ENCODE data around the gene IGIP.

Gene IGIP

DNA sequence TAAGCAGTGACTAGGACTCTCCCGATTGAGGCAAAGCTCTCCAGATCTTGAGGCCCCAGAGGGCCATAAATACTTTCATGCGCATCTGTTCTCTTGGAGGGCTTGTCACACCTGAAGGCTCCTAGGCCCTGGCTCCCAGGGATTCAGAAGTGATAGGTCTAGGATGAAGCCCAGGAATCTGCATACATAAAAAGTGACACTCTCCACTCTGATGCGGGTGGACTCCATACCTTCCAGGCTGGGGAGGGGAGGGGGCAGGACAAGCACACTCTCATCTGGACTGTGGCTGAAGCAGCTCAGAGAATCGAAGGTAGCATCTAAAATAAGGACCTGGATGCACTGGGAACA lies 40.2 kb downstream of the IGIP start:
- TF ChIP-seq POLR2AphosphoS5 (IDR thresholded peaks at IDR 0.05; ENCODE audit: low read depth, low read length) = no peak
- TF ChIP-seq SIN3A (IDR thresholded peaks at IDR 0.05; ENCODE audit: borderline replicate concordance, insufficient read depth, low read length) = no peak
- no peak for TF ChIP-seq FOXP2 (optimal IDR thresholded peaks at IDR 0.05; ENCODE audit: borderline replicate concordance, extremely low read depth, extremely low read length, insufficient read depth)
- TF ChIP-seq, protein P1, sequence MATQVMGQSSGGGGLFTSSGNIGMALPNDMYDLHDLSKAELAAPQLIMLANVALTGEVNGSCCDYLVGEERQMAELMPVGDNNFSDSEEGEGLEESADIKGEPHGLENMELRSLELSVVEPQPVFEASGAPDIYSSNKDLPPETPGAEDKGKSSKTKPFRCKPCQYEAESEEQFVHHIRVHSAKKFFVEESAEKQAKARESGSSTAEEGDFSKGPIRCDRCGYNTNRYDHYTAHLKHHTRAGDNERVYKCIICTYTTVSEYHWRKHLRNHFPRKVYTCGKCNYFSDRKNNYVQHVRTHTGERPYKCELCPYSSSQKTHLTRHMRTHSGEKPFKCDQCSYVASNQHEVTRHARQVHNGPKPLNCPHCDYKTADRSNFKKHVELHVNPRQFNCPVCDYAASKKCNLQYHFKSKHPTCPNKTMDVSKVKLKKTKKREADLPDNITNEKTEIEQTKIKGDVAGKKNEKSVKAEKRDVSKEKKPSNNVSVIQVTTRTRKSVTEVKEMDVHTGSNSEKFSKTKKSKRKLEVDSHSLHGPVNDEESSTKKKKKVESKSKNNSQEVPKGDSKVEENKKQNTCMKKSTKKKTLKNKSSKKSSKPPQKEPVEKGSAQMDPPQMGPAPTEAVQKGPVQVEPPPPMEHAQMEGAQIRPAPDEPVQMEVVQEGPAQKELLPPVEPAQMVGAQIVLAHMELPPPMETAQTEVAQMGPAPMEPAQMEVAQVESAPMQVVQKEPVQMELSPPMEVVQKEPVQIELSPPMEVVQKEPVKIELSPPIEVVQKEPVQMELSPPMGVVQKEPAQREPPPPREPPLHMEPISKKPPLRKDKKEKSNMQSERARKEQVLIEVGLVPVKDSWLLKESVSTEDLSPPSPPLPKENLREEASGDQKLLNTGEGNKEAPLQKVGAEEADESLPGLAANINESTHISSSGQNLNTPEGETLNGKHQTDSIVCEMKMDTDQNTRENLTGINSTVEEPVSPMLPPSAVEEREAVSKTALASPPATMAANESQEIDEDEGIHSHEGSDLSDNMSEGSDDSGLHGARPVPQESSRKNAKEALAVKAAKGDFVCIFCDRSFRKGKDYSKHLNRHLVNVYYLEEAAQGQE (IDR thresholded peaks at IDR 0.05; ENCODE audit: insufficient read depth in 1 of 2, low read depth in 2 of 2, low read length in 2 of 2) = no peak
- TF ChIP-seq TAF1 (IDR thresholded peaks at IDR 0.05; ENCODE audit: borderline replicate concordance, insufficient read depth, low read length) = no peak

- TF ChIP-seq TAF1 (IDR thresholded peaks at IDR 0.05; ENCODE audit: borderline replicate concordance, insufficient read depth, low read length) (no peak), SIN3A (IDR thresholded peaks at IDR 0.05; ENCODE audit: borderline replicate concordance, insufficient read depth, low read length) (no peak), POLR2AphosphoS5 (IDR thresholded peaks at IDR 0.05; ENCODE audit: low read depth, low read length) (no peak), FOXP2 (optimal IDR thresholded peaks at IDR 0.05; ENCODE audit: borderline replicate concordance, extremely low read depth, extremely low read length, insufficient read depth) (no peak)
- TF ChIP-seq, protein P1 (IDR thresholded peaks at IDR 0.05; ENCODE audit: insufficient read depth in 1 of 2, low read depth in 2 of 2, low read length in 2 of 2) = no peak
Observed at GRCh38 chr5:140166911-140167310, 41.2 kb downstream of the IGIP start.

DNA sequence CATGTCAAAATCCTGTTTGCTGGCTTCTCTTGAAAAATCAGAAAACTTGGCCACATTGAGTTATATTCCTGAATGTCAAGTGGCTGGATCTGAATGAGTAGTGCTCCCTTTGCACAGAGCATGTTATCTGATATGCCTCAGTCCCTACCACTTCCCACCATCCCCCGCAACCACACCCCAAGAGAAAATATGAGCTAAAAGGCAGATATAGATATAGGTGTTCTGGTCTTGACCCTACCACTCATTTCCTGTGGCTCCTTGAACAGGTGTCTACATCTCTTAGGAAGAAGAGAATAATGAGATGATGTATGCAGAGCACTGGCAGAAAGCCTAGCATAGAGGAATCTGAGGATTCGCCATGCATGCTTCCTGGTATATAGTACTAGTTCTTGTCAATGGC lies 42.6 kb downstream of the IGIP start:
- no peak for TF ChIP-seq FOXP2 (optimal IDR thresholded peaks at IDR 0.05; ENCODE audit: borderline replicate concordance, extremely low read depth, extremely low read length, insufficient read depth)
- TF ChIP-seq POLR2AphosphoS5 (IDR thresholded peaks at IDR 0.05; ENCODE audit: low read depth, low read length) = no peak
- TF ChIP-seq, protein P1 (IDR thresholded peaks at IDR 0.05; ENCODE audit: insufficient read depth in 1 of 2, low read depth in 2 of 2, low read length in 2 of 2) = no peak

DNA sequence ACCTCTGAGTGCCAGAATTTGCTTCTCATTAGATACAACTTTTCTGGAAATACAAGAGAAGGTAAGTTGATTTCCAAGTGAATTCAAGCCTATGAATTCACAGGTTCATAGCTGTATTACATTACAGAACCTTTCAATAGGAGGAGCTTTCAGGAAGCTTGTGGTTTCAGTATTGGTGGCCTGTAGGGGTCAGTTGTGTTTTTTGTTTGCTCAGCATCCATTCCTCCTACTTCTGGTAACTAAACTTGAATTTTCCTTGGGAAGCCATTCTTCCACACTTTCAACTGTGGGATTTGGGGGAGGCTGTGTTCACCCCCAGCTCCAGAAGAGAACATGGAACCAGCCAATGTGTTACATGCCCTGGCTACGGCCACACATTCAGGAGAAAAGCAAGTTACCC lies 43.7 kb downstream of the IGIP start:
- TF ChIP-seq POLR2AphosphoS5 (IDR thresholded peaks at IDR 0.05; ENCODE audit: low read depth, low read length) = no peak
- TF ChIP-seq SIN3A (IDR thresholded peaks at IDR 0.05; ENCODE audit: borderline replicate concordance, insufficient read depth, low read length) = no peak
- no peak for TF ChIP-seq TAF1 (IDR thresholded peaks at IDR 0.05; ENCODE audit: borderline replicate concordance, insufficient read depth, low read length)
- TF ChIP-seq, protein P1 (IDR thresholded peaks at IDR 0.05; ENCODE audit: insufficient read depth in 1 of 2, low read depth in 2 of 2, low read length in 2 of 2) = no peak
- no peak for TF ChIP-seq FOXP2 (optimal IDR thresholded peaks at IDR 0.05; ENCODE audit: borderline replicate concordance, extremely low read depth, extremely low read length, insufficient read depth)

DNA sequence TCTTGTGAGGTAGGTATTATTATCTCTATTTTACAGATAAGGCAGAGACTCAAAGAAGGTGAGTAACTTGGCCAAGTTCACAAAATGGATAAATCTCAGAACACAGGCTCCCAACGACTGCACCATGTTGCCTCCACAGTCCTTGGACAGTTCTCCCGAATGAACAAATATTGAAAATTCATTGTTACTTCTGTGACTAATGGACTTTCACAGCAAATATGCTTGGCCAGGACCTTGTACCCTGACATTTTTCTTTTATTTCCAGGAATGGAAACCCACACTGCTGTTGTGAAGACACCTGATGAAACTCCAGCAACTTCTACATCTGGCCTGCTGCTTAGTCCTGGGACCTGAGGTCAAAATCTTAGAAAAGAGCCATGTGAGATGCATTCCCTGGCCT lies 46.7 kb downstream of the IGIP start:
- no peak for TF ChIP-seq POLR2AphosphoS5 (IDR thresholded peaks at IDR 0.05; ENCODE audit: low read depth, low read length)
- TF ChIP-seq, protein P1 (IDR thresholded peaks at IDR 0.05; ENCODE audit: insufficient read depth in 1 of 2, low read depth in 2 of 2, low read length in 2 of 2) = no peak
- no peak for TF ChIP-seq SIN3A (IDR thresholded peaks at IDR 0.05; ENCODE audit: borderline replicate concordance, insufficient read depth, low read length)
- TF ChIP-seq TAF1 (IDR thresholded peaks at IDR 0.05; ENCODE audit: borderline replicate concordance, insufficient read depth, low read length) = no peak
- no peak for TF ChIP-seq FOXP2 (optimal IDR thresholded peaks at IDR 0.05; ENCODE audit: borderline replicate concordance, extremely low read depth, extremely low read length, insufficient read depth)

All from PFSK-1 (cell line).